Small intestine (tissue), 7 donors: ENCODE measurements around the gene PLEKHA4. TPM values are rescaled to one million over a fixed set of nuclear protein-coding genes. Genes with fewer than 3 reads are reported as not detected.
A peak's percentile ranks its signal among the peaks of the same experiment; 100 is the strongest.

Source experiments
- DNase-seq, 2 donors: peaks; one replicate each; pipeline versions ENCODE4 v3.0.0 to v3.0.0-alpha.2; 2013
- FAIRE-seq: peaks from 2 replicates; lab custom pipeline; 2012; peaks lifted over from hg19 to GRCh38; lab: Jason Lieb, UNC
- H3K27ac ChIP-seq, 3 donors: one replicate each; pipeline ENCODE4 v1.5.1; 2013; ENCODE audit warnings: low read length in 2 of 3, mild to moderate bottlenecking in 2 of 3, control low read depth in 1 of 3, inconsistent platforms in 1 of 3, low read depth in 1 of 3, moderate library complexity in 1 of 3
- H3K27me3 ChIP-seq, 3 donors: one replicate each; pipeline ENCODE4 v1.6.1; 2013; ENCODE audit warnings: low read length in 3 of 3, inconsistent platforms in 1 of 3; ENCODE audit not compliant: control insufficient read depth in 3 of 3, insufficient read depth in 3 of 3
- H3K36me3 ChIP-seq, 3 donors: one replicate each; pipeline ENCODE4 v1.6.1; 2013; ENCODE audit warnings: low read length in 3 of 3, inconsistent platforms in 1 of 3, low read depth in 1 of 3, mild to moderate bottlenecking in 1 of 3, moderate library complexity in 1 of 3; ENCODE audit not compliant: control insufficient read depth in 3 of 3, insufficient read depth in 2 of 3
- H3K4me1 ChIP-seq, 3 donors: one replicate each; pipeline ENCODE4 v1.6.1; 2013; ENCODE audit warnings: low read length in 2 of 3, inconsistent platforms in 1 of 3, low read depth in 1 of 3, mild to moderate bottlenecking in 1 of 3, moderate library complexity in 1 of 3; ENCODE audit not compliant: control insufficient read depth in 3 of 3, insufficient read depth in 2 of 3
- H3K4me3 ChIP-seq, 3 donors: one replicate each; pipeline ENCODE4 v1.5.1; 2013; ENCODE audit warnings: low read length in 3 of 3, control low read depth in 1 of 3, inconsistent platforms in 1 of 3, low read depth in 1 of 3, mild to moderate bottlenecking in 1 of 3, moderate library complexity in 1 of 3
- H3K9me3 ChIP-seq, 2 donors: one replicate each; pipeline ENCODE4 v1.6.1; 2013; ENCODE audit warnings: low read depth in 1 of 2, low read length in 1 of 2; ENCODE audit not compliant: control insufficient read depth in 2 of 2, insufficient read depth in 1 of 2
- WGBS, 3 donors: extraction: QIAGEN DNeasy Blood & Tissue Kit; methylation state at CpG; one replicate each; pipeline ENCODE4 v1.1.7; 2013; 5-methylcytosine and 5-hydroxymethylcytosine counted together
- polyA plus RNA-seq, 4 donors: library from polyadenylated mRNA; stranded (reverse) in 3 of 4; unstranded in 1 of 4; fragments of 200-250 nt in 3 of 4; fragments of 120-200 nt in 1 of 4; gene quantifications; one replicate each; pipeline versions ENCODE4 v1.2.1 to v1.2.3, GENCODE V29; 2013
- donor health status: healthy with polysubstance abuse.
- donor health status: control.
- donor health status: control.
- donor health status: Bipolar disorder and iron deficiency.
- donor health status: healthy.

PLEKHA4 gene
- polyA plus RNA-seq, 4 donors: 4.0 to 20.3 (median 12.8) TPM

GRCh38 chr19:48812094-48812929 lies 56.1 kb downstream of the PLEKHA4 start:
- DNase-seq (peak; percentile 79 to 93), FAIRE-seq (no peak)
- no peaks in the 10 kb centered on the region for H3K9me3 ChIP-seq
- no peaks in the 10 kb centered on the region for H3K27me3 ChIP-seq
- peak overlapping the region in 2 of 3 donors; percentile 2 to 62 for H3K4me3 ChIP-seq
- 7 to 11% (median 10%) methylated on average over 30 to 39 of the region's 39 CpGs for WGBS, 3 donors
- peaks cover 0 to 38% (median 0%) of the 10 kb centered on the region in 3 donors for H3K36me3 ChIP-seq
- peaks cover 2 to 49% (median 3%) of the 10 kb centered on the region in 3 donors for H3K4me1 ChIP-seq
- H3K27ac ChIP-seq: peak overlapping the region in 2 of 3 donors; percentile 85 to 89

DNA sequence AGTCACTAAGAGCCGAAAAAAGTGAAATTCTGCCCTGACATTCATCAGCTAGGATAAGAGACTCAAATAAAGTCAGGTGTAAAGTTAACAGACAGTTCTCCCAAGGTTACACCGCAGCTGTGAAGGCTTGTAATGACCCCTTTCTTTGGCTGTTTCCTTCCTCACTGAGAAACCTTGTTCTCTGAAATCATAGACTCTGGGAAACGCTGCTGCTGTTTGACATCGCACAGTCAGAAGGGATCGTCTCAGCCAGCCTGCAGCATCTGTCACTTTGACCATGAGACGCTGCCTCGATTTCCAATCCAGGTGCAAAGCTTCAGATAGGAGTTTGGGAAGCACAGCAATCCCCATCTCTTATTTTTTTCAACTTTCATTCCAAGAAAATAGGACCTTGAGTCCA lies 58.3 kb downstream of the PLEKHA4 start:
- Histone ChIP-seq H3K27me3 (no peaks in the 10 kb centered on the region), H3K36me3 (peaks cover 0 to 47% (median 0%) of the 10 kb centered on the region in 3 donors), H3K9me3 (no peaks in the 10 kb centered on the region), H3K4me3 (peak overlapping the region; percentile 62 to 70 (median 69)), H3K4me1 (peaks cover 2 to 59% (median 3%) of the 10 kb centered on the region in 3 donors), H3K27ac (peak overlapping the region; percentile 44 to 87 (median 86))
- 7 to 15% (median 12%) methylated on average over 7 of the region's 7 CpGs for WGBS, 3 donors
- no peak for FAIRE-seq
- peak in 1 of 2 donors; percentile 19 for DNase-seq

DNA sequence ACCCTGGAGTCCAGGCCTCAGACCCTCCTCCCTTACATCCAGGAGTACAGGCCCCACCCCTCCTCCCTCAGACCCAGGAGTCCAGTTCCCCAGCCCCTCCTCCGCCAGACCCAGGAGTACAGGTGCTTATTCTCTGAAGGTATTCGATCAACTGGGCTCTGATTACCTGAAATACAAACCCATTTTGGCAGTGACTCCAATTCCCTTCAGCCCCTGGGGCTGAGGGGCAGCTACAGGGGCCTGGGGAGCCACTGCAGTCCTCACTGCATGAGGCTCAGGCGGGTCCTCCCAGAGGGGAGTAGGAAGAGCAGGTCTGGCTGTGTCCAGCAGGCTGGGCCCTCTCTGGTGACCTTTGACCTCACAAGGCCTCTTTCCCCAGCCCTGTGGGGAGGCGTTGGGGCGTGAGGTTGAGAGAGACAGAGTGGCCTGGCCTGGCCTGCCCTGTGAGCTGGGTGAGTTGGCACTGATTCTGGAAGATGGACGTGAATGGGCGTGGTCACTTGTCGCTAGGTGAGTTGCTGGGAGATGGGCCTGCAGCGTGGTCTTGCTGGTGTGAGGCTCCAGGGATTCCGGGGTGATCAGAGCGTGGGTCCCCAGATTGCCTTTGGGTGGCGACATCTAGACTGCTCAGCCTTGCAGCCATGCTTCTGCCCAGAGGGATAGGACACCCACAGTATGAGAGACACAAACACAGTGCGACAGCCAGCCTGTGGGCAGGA lies 60.7 kb downstream of the PLEKHA4 start:
- H3K4me1 ChIP-seq: peaks cover 2 to 58% (median 3%) of the 10 kb centered on the region in 3 donors
- peak overlapping the region; percentile 24 to 91 (median 83) for H3K27ac ChIP-seq
- FAIRE-seq (no peak), DNase-seq (peak; percentile 64 to 78)
- no peaks in the 10 kb centered on the region for H3K27me3 ChIP-seq
- WGBS, 3 donors: 16 to 70% (median 43%) methylated on average over 13 of the region's 13 CpGs
- H3K9me3 ChIP-seq: no peaks in the 10 kb centered on the region
- peaks cover 0 to 39% (median 0%) of the 10 kb centered on the region in 3 donors for H3K36me3 ChIP-seq
- peak overlapping the region in 2 of 3 donors; percentile 40 to 48 for H3K4me3 ChIP-seq

GRCh38 chr19:48806818-48807589 lies 61.4 kb downstream of the PLEKHA4 start:
- no peaks in the 10 kb centered on the region for H3K27me3 ChIP-seq
- peak overlapping the region in 2 of 3 donors; percentile 40 to 48 for H3K4me3 ChIP-seq
- H3K4me1 ChIP-seq: peaks cover 0 to 51% (median 2%) of the 10 kb centered on the region in 3 donors
- no peaks in the 10 kb centered on the region for H3K9me3 ChIP-seq
- FAIRE-seq (no peak), DNase-seq (peak; percentile 92 to 93)
- WGBS, 3 donors: 19 to 56% (median 27%) methylated on average over 17 of the region's 17 CpGs
- peaks cover 0 to 34% (median 0%) of the 10 kb centered on the region in 3 donors for H3K36me3 ChIP-seq
- H3K27ac ChIP-seq: peak overlapping the region; percentile 24 to 91 (median 83)

DNA sequence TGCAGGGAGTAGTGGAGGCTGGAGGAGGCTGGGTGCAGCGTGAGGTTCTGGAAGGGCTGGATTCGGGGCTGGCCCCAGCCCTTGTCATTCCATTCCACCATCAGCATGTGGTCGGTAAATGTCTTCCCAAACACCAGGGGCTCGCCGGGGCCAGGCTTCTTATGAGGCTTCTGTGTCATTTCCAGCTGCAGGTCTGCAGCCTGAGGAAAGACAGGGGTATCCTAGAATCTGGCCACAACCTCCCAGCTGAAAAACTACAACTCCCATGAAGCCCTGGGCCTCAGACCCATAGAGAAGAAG lies 61.9 kb downstream of the PLEKHA4 start:
- WGBS, 3 donors: 66 to 81% (median 73%) methylated on average over 5 of the region's 5 CpGs

DNA sequence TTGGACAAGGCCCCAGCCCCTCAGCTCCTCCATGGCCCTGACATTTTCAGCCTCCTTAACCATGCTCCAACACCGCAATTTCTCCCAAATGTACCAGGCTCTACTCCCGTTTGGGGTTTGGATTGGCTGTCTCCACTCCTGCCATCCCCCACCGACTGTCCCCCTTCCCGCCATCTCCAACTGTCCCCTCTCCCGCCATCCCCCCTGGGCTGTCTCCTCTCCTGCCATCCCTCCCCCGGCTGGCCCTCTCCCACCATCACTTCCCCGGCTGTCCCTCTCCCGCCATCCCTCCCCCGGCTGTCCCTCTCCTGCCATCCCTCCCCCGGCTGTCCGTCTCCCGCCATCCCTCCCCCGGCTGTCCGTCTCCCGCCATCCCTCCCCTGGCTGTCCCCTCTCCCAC lies 63.0 kb downstream of the PLEKHA4 start:
- 88 to 95% (median 92%) methylated on average over 9 to 15 of the region's 15 CpGs for WGBS, 3 donors
- H3K9me3 ChIP-seq: no peaks in the 10 kb centered on the region
- no peak for DNase-seq
- no peaks in the 10 kb centered on the region for H3K27me3 ChIP-seq
- H3K4me3 ChIP-seq: no peak overlapping the region
- H3K4me1 ChIP-seq: peaks cover 0 to 42% (median 2%) of the 10 kb centered on the region in 3 donors
- H3K27ac ChIP-seq: no peak overlapping the region
- H3K36me3 ChIP-seq: peaks cover 0 to 38% (median 0%) of the 10 kb centered on the region in 3 donors
- no peak for FAIRE-seq

More for the DNA sequence above, 61.9 kb downstream of the PLEKHA4 start:
- peak overlapping the region in 1 of 3 donors; percentile 91 for H3K27ac ChIP-seq
- H3K4me1 ChIP-seq: peaks cover 0 to 45% (median 2%) of the 10 kb centered on the region in 3 donors
- no peaks in the 10 kb centered on the region for H3K27me3 ChIP-seq
- H3K36me3 ChIP-seq: peaks cover 0 to 34% (median 0%) of the 10 kb centered on the region in 3 donors
- no peak overlapping the region for H3K4me3 ChIP-seq
- FAIRE-seq (no peak), DNase-seq (no peak)
- no peaks in the 10 kb centered on the region for H3K9me3 ChIP-seq

DNA sequence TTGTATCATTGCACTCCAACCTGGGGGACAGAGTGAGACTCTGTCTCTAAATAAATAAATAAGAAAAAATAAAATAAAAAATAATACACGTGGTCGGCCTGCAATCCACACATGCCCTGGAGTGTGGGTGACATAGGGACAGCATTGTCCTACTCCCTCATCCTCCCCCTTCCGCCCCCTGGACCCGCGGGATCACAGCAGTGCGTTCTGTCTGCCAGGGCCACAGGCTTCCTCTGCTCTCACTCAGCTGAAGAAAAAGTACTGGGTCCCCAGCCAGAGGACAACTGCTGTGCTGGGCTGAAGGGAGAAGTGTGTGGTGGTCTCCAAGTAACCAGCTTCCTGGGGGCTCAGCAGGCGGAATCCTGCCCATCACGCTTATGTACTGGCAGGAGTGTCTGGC lies 63.9 kb downstream of the PLEKHA4 start:
- H3K9me3 ChIP-seq: no peaks in the 10 kb centered on the region
- peaks cover 0 to 48% (median 0%) of the 10 kb centered on the region in 3 donors for H3K36me3 ChIP-seq
- H3K4me1 ChIP-seq: peaks cover 0 to 32% (median 2%) of the 10 kb centered on the region in 3 donors
- no peak overlapping the region for H3K27ac ChIP-seq
- WGBS, 3 donors: 83 to 93% (median 87%) methylated on average over 8 of the region's 8 CpGs
- DNase-seq (no peak), FAIRE-seq (no peak)
- no peaks in the 10 kb centered on the region for H3K27me3 ChIP-seq
- no peak overlapping the region for H3K4me3 ChIP-seq

DNA sequence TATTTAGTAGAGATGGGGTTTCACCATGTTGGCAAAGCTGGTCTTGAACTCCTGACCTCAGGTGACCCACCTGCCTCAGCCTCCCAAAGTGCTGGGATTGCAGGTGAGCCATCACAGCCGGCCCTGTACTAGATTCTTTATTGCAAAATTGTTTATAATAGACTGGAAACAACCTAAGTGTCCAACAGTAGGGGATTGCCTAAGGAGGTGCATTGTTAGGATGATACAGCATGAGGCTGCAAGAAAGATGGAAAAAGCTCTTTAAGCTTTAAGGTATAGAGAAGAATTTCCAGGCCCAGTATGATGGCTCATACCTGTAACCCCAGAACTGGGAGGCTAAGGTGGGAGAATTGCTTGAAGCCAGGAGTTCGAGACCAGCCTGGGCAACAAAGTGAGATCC lies 65.8 kb downstream of the PLEKHA4 start:
- DNase-seq: no peak
- peaks cover 0 to 57% (median 0%) of the 10 kb centered on the region in 3 donors for H3K36me3 ChIP-seq
- H3K27ac ChIP-seq: no peak overlapping the region
- FAIRE-seq: no peak
- H3K4me1 ChIP-seq: peaks cover 0 to 13% (median 0%) of the 10 kb centered on the region in 3 donors
- H3K9me3 ChIP-seq: no peaks in the 10 kb centered on the region
- H3K27me3 ChIP-seq: no peaks in the 10 kb centered on the region
- no peak overlapping the region for H3K4me3 ChIP-seq
- 88 to 95% (median 93%) methylated on average over 2 of the region's 2 CpGs for WGBS, 3 donors
